Measurements from ENCODE around the gene SPRR1A. TPM values are rescaled to one million over a fixed set of nuclear protein-coding genes. Genes with fewer than 3 reads are reported as not detected.

Gene SPRR1A
- polyA plus RNA-seq, 3 donors = not detected

- intact Hi-C loops (cut with micrococcal nuclease) = no loop called here
- Mint-ChIP-seq H3K27me3 (ENCODE audit: low read depth in 3 of 3) (peaks cover 5 to 15% (median 7%) of the 10 kb centered on the region in 3 donors), H3K27ac (no peak overlapping the region), H3K9me3 (peaks cover 0 to 2% (median 0%) of the 10 kb centered on the region in 7 donors), H3K36me3 (no peaks in the 10 kb centered on the region), H3K4me1 (no peaks in the 10 kb centered on the region), H3K4me3 (no peak overlapping the region)
- no peak overlapping the region for H3K4me3 ChIP-seq (replicated peaks in 1 of 3; ENCODE audit: low read depth in 2 of 3, low read length in 3 of 3)
- no peaks in the 10 kb centered on the region for H3K4me1 ChIP-seq (ENCODE audit: control insufficient read depth in 1 of 2, insufficient read depth in 2 of 2, low read length in 2 of 2)
- 85% methylated on average over 2 of the region's 2 CpGs for WGBS (ENCODE audit: insufficient coverage)
- H3K79me2 ChIP-seq (ENCODE audit: insufficient read depth, low read length) = no peaks in the 10 kb centered on the region
- no peak for DNase-seq
- H4K20me1 ChIP-seq (ENCODE audit: insufficient read depth, low read length) = no peaks in the 10 kb centered on the region
- no peaks in the 10 kb centered on the region for H3K36me3 ChIP-seq (replicated peaks in 1 of 2; ENCODE audit: control insufficient read depth in 1 of 2, insufficient read depth in 2 of 2, low read length in 2 of 2)
- TF ChIP-seq, protein P1, sequence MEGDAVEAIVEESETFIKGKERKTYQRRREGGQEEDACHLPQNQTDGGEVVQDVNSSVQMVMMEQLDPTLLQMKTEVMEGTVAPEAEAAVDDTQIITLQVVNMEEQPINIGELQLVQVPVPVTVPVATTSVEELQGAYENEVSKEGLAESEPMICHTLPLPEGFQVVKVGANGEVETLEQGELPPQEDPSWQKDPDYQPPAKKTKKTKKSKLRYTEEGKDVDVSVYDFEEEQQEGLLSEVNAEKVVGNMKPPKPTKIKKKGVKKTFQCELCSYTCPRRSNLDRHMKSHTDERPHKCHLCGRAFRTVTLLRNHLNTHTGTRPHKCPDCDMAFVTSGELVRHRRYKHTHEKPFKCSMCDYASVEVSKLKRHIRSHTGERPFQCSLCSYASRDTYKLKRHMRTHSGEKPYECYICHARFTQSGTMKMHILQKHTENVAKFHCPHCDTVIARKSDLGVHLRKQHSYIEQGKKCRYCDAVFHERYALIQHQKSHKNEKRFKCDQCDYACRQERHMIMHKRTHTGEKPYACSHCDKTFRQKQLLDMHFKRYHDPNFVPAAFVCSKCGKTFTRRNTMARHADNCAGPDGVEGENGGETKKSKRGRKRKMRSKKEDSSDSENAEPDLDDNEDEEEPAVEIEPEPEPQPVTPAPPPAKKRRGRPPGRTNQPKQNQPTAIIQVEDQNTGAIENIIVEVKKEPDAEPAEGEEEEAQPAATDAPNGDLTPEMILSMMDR (IDR thresholded peaks at IDR 0.05) = no peak
- no peak overlapping the region for H3K27ac ChIP-seq (ENCODE audit: low read depth in 1 of 2, low read length in 2 of 2)
- no peaks in the 10 kb centered on the region for H3K27me3 ChIP-seq (ENCODE audit: control insufficient read depth in 2 of 2, insufficient read depth in 2 of 2, low read length in 2 of 2)
- no peak overlapping the region for H2AFZ ChIP-seq (ENCODE audit: insufficient read depth, low read depth, low read length, poor library complexity, severe bottlenecking)
- H3K9ac ChIP-seq (ENCODE audit: insufficient read depth, low read length, poor library complexity, severe bottlenecking) = no peak overlapping the region
- no peaks in the 10 kb centered on the region for H3K9me3 ChIP-seq (replicated peaks in 1 of 2; ENCODE audit: control insufficient read depth in 1 of 2, insufficient read depth in 1 of 2, low read length in 2 of 2)
- no peak overlapping the region for H3K4me2 ChIP-seq (replicated peaks; ENCODE audit: extremely low read depth, low read length, poor library complexity, severe bottlenecking)
Measured at GRCh38 chr1:152962876-152963415, 20.9 kb upstream of the SPRR1A start.

- 77% methylated on average over 1 of the region's 1 CpG for WGBS (ENCODE audit: insufficient coverage)
- Mint-ChIP-seq H3K4me1 (no peaks in the 10 kb centered on the region), H3K4me3 (no peak overlapping the region), H3K27ac (no peak overlapping the region), H3K9me3 (peaks cover 0 to 2% (median 0%) of the 10 kb centered on the region in 7 donors), H3K27me3 (ENCODE audit: low read depth in 3 of 3) (peaks cover 5 to 13% (median 7%) of the 10 kb centered on the region in 3 donors), H3K36me3 (no peaks in the 10 kb centered on the region)
- H3K27ac ChIP-seq (ENCODE audit: low read depth in 1 of 2, low read length in 2 of 2) = no peak overlapping the region
- no peaks in the 10 kb centered on the region for H3K79me2 ChIP-seq (ENCODE audit: insufficient read depth, low read length)
- H4K20me1 ChIP-seq (ENCODE audit: insufficient read depth, low read length) = no peaks in the 10 kb centered on the region
- H3K4me1 ChIP-seq (ENCODE audit: control insufficient read depth in 1 of 2, insufficient read depth in 2 of 2, low read length in 2 of 2) = no peaks in the 10 kb centered on the region
- no peaks in the 10 kb centered on the region for H3K27me3 ChIP-seq (ENCODE audit: control insufficient read depth in 2 of 2, insufficient read depth in 2 of 2, low read length in 2 of 2)
- no peak overlapping the region for H3K4me3 ChIP-seq (replicated peaks in 1 of 3; ENCODE audit: low read depth in 2 of 3, low read length in 3 of 3)
- intact Hi-C loops (cut with micrococcal nuclease) = no loop called here
- H3K36me3 ChIP-seq (replicated peaks in 1 of 2; ENCODE audit: control insufficient read depth in 1 of 2, insufficient read depth in 2 of 2, low read length in 2 of 2) = no peaks in the 10 kb centered on the region
- H3K9me3 ChIP-seq (replicated peaks in 1 of 2; ENCODE audit: control insufficient read depth in 1 of 2, insufficient read depth in 1 of 2, low read length in 2 of 2) = no peaks in the 10 kb centered on the region
- H2AFZ ChIP-seq (ENCODE audit: insufficient read depth, low read depth, low read length, poor library complexity, severe bottlenecking) = no peak overlapping the region
- no peak for DNase-seq
- no peak overlapping the region for H3K9ac ChIP-seq (ENCODE audit: insufficient read depth, low read length, poor library complexity, severe bottlenecking)
- TF ChIP-seq, protein P1 (IDR thresholded peaks at IDR 0.05) = no peak
- no peak overlapping the region for H3K4me2 ChIP-seq (replicated peaks; ENCODE audit: extremely low read depth, low read length, poor library complexity, severe bottlenecking)
Measured at GRCh38 chr1:152964536-152964935, 19.3 kb upstream of the SPRR1A start.
